ENCODE data around the gene CREB3L4.

- TF ChIP-seq EZH2phosphoT487 (IDR thresholded peaks at IDR 0.05; ENCODE audit: low read depth) (no peak), CTCF (IDR thresholded peaks at IDR 0.05; ENCODE audit: low read depth, low read length) (no peak)
Measured at GRCh38 chr1:153926405-153926804, 41.3 kb upstream of the CREB3L4 start.

Measured in OCI-LY3 (cell line).